H1 (cell line): ENCODE measurements around the gene FARP2. TPM values are rescaled to one million over a fixed set of nuclear protein-coding genes. Genes with fewer than 3 reads are reported as not detected.

ENCODE experiments used
- BRCA1 ChIP-seq: IDR thresholded peaks from 2 replicates; pipeline ENCODE4 v1.6.1; 2012; ENCODE audit warnings: low read depth, low read length, improper control_type of control experiment
- CBX5 ChIP-seq: fragments of 300-800, 300-1000 bp; sonication (generic); IDR thresholded peaks from 2 replicates; pipeline ENCODE4 v1.7.1; 2016; ENCODE audit warnings: antibody characterized with exemption, low read length, low read depth
- GABPA ChIP-seq: IDR thresholded peaks from 2 replicates; pipeline ENCODE4 v1.6.1; 2011; ENCODE audit warnings: mild to moderate bottlenecking, low read length, moderate library complexity, borderline replicate concordance; ENCODE audit not compliant: insufficient read depth
- GTF2F1 ChIP-seq: IDR thresholded peaks from 2 replicates; pipeline ENCODE4 v1.6.1; 2012; ENCODE audit warnings: low read depth, low read length, improper control_type of control experiment, borderline replicate concordance
- JUN ChIP-seq: IDR thresholded peaks from 2 replicates; pipeline ENCODE4 v1.6.1; 2011; ENCODE audit warnings: low read depth, mild to moderate bottlenecking, improper control_type of control experiment, low read length
- SP4 ChIP-seq: IDR thresholded peaks from 2 replicates; pipeline ENCODE4 v1.6.1; 2012; ENCODE audit warnings: low read length, inconsistent platforms
- TAF1 ChIP-seq: IDR thresholded peaks from 2 replicates; pipeline ENCODE4 v1.6.1; 2011; ENCODE audit warnings: mild to moderate bottlenecking, low read depth, low read length
- polyA plus RNA-seq, 7 experiments: library from polyadenylated mRNA; depleted of rRNA in 3 of 7; stranded (reverse) in 5 of 7; unstranded in 2 of 7; fragments of >200 nt in 5 of 7; fragments of 200-250 nt in 2 of 7; gene quantifications; 1 replicate in 5 of 7; 2 replicates in 1 of 7; 4 replicates in 1 of 7; pipeline versions ENCODE4 v1.2.1 to v1.2.3, GENCODE V29; 2011 to 2013; ENCODE audit warnings: missing spikeins in 2 of 7, mixed read lengths in 2 of 7
- total RNA-seq: library from RNA; stranded (reverse); fragmentation: NEBNext Ultra II Directional; extraction: Animal tissue kit (Norgen Biotek cat#: 25700); gene quantifications from 2 replicates; pipeline ENCODE4 v1.2.1, GENCODE V29; 2021
- TF ChIP-seq, protein P1 (sequence below): IDR thresholded peaks from 2 replicates; pipeline ENCODE4 v1.6.1; 2012; ENCODE audit warnings: inconsistent platforms

The FARP2 gene
- total and polyA plus RNA-seq, 2 of the 8 experiments (the other 6 are each of a cell fraction or from before 2014, with no cell fraction given): 12.4 to 33.4 TPM

DNA sequence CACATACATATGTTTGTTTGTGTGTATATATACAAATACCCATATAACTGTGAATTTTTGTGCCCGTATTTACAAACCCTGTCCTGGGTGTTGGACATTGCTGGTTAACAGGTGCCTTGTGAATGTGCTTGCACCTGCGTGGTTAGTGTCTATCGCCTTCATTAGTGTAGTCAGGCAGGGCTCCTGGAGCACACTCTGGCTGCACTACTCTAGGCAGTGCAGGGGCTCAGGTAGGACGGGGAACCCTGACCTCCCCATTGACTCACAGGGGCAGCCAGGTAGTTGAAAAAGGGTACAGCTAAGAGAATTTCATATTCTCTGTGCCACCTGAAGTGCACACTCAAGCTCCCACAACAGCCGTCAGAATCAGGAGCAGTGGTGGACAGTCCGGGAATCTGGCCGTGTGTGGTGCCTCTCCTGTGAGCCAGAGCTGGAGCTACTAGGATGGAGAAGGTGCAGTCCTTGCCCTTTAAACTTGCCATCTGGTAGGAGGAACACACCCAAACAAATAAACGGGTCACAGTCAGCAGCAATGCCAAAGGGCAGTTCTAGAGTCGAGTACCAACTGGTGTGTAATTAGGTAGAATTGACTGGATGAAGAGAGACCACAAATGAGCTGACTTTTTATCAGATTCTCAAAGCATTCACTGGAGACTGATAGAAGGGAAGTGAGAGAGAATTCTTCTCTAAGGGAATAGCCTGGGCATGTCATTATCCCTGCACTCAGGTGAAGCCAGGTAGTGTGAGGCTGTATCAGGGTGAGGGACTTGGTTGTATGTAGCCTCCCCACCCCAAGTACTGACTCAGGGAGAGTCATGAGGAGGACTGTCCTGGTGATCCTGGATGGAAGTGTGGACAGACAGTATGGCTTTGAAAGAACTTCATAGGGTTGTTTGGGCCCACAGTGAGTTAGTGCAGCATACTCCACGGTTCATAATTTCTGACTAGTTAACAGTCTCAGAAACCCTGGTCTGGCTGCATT is 44.1 kb downstream of the FARP2 start (continued):
- TF ChIP-seq TAF1: no peak
- TF ChIP-seq, protein P1, sequence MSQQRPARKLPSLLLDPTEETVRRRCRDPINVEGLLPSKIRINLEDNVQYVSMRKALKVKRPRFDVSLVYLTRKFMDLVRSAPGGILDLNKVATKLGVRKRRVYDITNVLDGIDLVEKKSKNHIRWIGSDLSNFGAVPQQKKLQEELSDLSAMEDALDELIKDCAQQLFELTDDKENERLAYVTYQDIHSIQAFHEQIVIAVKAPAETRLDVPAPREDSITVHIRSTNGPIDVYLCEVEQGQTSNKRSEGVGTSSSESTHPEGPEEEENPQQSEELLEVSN: no peak
- TF ChIP-seq GTF2F1: no peak
- TF ChIP-seq JUN: no peak
- TF ChIP-seq CBX5: no peak
- no peak for TF ChIP-seq BRCA1
- TF ChIP-seq GABPA: no peak
- no peak for TF ChIP-seq SP4
